SU-DHL-6 (cell line): ENCODE results near the gene HGFAC.

Experiments
- EZH2phosphoT487 ChIP-seq: fragments of 200-600 bp; sonication (generic), shearing (Covaris generic); conservative IDR thresholded peaks from 2 replicates; pipeline ENCODE4 v1.6.1; 2018; ENCODE audit warnings: mild to moderate bottlenecking, antibody characterized with exemption, low read length, moderate library complexity, mixed read lengths
- TF ChIP-seq, protein P1 (sequence below): fragments of 200-600 bp; sonication (generic); IDR thresholded peaks from one replicate; pipeline ENCODE4 v1.5.1; 2017; ENCODE audit warnings: antibody characterized with exemption, mild to moderate bottlenecking, low read length, moderate library complexity; ENCODE audit not compliant: insufficient read depth, poor library complexity, severe bottlenecking

DNA sequence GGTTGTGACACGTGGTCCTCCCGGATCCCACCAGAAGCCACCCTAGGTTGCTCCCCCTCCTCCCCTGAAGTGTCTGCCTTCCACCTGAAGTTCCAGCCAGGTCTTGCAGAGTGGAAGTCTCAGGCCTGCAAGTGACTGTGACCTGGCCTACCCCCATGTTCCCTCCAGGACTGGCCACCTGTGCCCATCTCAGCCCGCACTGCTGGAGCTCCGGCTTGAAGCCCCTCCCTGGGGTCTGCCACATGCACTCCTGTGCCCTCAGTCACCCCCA is 6.1 kb upstream of the HGFAC start:
- TF ChIP-seq, protein P1, sequence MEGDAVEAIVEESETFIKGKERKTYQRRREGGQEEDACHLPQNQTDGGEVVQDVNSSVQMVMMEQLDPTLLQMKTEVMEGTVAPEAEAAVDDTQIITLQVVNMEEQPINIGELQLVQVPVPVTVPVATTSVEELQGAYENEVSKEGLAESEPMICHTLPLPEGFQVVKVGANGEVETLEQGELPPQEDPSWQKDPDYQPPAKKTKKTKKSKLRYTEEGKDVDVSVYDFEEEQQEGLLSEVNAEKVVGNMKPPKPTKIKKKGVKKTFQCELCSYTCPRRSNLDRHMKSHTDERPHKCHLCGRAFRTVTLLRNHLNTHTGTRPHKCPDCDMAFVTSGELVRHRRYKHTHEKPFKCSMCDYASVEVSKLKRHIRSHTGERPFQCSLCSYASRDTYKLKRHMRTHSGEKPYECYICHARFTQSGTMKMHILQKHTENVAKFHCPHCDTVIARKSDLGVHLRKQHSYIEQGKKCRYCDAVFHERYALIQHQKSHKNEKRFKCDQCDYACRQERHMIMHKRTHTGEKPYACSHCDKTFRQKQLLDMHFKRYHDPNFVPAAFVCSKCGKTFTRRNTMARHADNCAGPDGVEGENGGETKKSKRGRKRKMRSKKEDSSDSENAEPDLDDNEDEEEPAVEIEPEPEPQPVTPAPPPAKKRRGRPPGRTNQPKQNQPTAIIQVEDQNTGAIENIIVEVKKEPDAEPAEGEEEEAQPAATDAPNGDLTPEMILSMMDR = no peak
- TF ChIP-seq EZH2phosphoT487 = no peak
